K562 (cell line): ENCODE results near the gene ZNF213.

Experiments used
- ASH1L ChIP-seq: fragments of 450-650 bp; IDR thresholded peaks from 2 replicates; pipeline ENCODE4 v1.6.1; 2018; ENCODE audit warnings: borderline replicate concordance, mild to moderate bottlenecking, low read depth; ENCODE audit not compliant: partially characterized antibody
- POLR2A ChIP-seq: fragments of 450-650 bp; conservative IDR thresholded peaks from 2 replicates; pipeline ENCODE4 v1.6.1; 2016
- PTRF ChIP-seq: fragments of 450-650 bp; IDR thresholded peaks from 2 replicates; pipeline ENCODE4 v1.6.1; 2016; ENCODE audit warnings: mild to moderate bottlenecking, missing genetic modification characterization, missing compliant biosample characterization
- ZNF165 ChIP-seq: fragments of 250-450 bp; sonication (Bioruptor Pico); IDR thresholded peaks from 2 replicates; pipeline ENCODE4 v1.4.0; 2020; ENCODE audit warnings: borderline replicate concordance
- ZNF174 ChIP-seq: fragments of 250-450 bp; sonication (Bioruptor Pico); IDR thresholded peaks from 2 replicates; pipeline ENCODE4 v1.4.0; 2020; ENCODE audit warnings: mild to moderate bottlenecking
- ZNF644 ChIP-seq: fragments of 200-800 bp; sonication (Bioruptor generic); IDR thresholded peaks from 2 replicates; pipeline ENCODE4 v1.6.1; 2016; ENCODE audit warnings: low read depth, missing genetic modification characterization, missing compliant biosample characterization
- ZNF717 ChIP-seq: fragments of 250-450 bp; sonication (Bioruptor Pico); IDR thresholded peaks from 2 replicates; pipeline ENCODE4 v1.5.0; 2021
- TF ChIP-seq, protein P1 (sequence below), 3 experiments: IDR thresholded peaks in 2 of 3; conservative IDR thresholded peaks in 1 of 3; 2 replicates each; pipeline ENCODE4 v1.5.1; 2011 to 2012; ENCODE audit warnings: low read length in 3 of 3, mild to moderate bottlenecking in 3 of 3, control low read depth in 2 of 3, improper control_type of control experiment in 1 of 3, inconsistent platforms in 1 of 3, low read depth in 1 of 3, mixed read lengths in 1 of 3, moderate library complexity in 1 of 3; ENCODE audit not compliant: insufficient read depth in 2 of 3

DNA sequence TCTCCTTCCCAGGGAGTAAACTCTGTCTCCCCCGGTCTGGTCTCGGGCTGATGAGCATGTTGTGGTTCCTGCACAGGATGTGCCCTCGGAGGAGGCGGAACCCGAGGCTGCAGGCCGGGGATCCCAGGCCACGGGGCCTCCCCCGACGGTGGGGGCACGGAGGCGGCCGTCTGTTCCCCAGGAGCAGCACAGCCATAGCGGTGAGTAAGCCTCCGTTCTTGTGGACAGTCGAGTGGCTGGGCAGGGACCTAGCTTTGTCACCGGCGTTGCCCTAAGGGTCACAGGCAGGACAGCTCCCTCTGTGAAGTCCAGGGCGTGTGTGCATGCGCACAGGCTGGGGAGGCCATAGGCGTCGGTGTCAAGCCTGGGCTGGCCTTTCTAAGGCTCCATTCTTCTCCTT lies 3.5 kb downstream of the ZNF213 start:
- TF ChIP-seq, protein P1, sequence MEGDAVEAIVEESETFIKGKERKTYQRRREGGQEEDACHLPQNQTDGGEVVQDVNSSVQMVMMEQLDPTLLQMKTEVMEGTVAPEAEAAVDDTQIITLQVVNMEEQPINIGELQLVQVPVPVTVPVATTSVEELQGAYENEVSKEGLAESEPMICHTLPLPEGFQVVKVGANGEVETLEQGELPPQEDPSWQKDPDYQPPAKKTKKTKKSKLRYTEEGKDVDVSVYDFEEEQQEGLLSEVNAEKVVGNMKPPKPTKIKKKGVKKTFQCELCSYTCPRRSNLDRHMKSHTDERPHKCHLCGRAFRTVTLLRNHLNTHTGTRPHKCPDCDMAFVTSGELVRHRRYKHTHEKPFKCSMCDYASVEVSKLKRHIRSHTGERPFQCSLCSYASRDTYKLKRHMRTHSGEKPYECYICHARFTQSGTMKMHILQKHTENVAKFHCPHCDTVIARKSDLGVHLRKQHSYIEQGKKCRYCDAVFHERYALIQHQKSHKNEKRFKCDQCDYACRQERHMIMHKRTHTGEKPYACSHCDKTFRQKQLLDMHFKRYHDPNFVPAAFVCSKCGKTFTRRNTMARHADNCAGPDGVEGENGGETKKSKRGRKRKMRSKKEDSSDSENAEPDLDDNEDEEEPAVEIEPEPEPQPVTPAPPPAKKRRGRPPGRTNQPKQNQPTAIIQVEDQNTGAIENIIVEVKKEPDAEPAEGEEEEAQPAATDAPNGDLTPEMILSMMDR (IDR thresholded peaks at IDR 0.05 in 2 of 3, conservative IDR thresholded peaks at IDR 0.05 in 1 of 3; ENCODE audit: insufficient read depth in 2 of 3, low read depth in 1 of 3, low read length in 3 of 3): no peak
- TF ChIP-seq POLR2A: no peak
- no peak for TF ChIP-seq PTRF
- TF ChIP-seq ZNF717: no peak
- no peak for TF ChIP-seq ASH1L
- TF ChIP-seq ZNF174 (CRISPR knock-in tag): no peak
- no peak for TF ChIP-seq ZNF165
- TF ChIP-seq ZNF644 (tag): no peak
